ENCODE data around the gene RNPC3.
"Not testable (repeated sequence)": the region's sequence is repeated elsewhere in the genome, so short reads cannot be mapped to it uniquely, and the experiment has no call there.

- TF ChIP-seq POLR2A, CTCF (IDR thresholded peaks at IDR 0.05): not testable (repeated sequence)
Measured at GRCh38 chr1:103602740-103603139, 77.2 kb downstream of the RNPC3 start.
